ENCODE measurements around the gene MED9.

DNA sequence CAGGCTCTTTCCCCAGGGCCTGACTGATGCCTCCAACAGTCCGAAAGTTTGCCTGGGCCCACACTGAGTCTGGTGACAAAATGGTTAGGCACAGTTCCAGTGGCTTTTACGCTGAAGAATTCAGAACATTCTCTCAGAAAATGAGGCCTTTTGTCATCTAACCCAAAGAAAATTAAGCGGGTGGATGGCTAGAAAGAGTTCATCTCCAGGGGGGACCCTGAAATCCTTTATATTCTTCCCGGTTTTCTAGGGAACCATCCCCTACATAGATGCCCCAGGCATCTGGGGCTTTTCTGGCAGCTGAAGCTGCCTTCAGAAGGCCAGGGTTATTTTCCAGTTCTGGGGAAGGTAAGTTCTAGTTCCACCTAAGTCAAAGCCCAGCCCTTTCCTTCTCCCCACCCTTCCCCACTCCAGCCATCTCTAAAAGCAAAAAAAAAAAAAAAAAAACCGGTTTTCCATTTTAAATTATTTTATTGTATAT is 17.2 kb downstream of the MED9 start:
- TF ChIP-seq, protein P1, sequence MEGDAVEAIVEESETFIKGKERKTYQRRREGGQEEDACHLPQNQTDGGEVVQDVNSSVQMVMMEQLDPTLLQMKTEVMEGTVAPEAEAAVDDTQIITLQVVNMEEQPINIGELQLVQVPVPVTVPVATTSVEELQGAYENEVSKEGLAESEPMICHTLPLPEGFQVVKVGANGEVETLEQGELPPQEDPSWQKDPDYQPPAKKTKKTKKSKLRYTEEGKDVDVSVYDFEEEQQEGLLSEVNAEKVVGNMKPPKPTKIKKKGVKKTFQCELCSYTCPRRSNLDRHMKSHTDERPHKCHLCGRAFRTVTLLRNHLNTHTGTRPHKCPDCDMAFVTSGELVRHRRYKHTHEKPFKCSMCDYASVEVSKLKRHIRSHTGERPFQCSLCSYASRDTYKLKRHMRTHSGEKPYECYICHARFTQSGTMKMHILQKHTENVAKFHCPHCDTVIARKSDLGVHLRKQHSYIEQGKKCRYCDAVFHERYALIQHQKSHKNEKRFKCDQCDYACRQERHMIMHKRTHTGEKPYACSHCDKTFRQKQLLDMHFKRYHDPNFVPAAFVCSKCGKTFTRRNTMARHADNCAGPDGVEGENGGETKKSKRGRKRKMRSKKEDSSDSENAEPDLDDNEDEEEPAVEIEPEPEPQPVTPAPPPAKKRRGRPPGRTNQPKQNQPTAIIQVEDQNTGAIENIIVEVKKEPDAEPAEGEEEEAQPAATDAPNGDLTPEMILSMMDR (IDR thresholded peaks at IDR 0.05) = no peak
- no peak for TF ChIP-seq POLR2A (IDR thresholded peaks at IDR 0.05)
